IMR-90 (cell line): ENCODE data around the gene CCP110. TPM values are rescaled to one million over a fixed set of nuclear protein-coding genes. Genes with fewer than 3 reads are reported as not detected.

Experiments
- ATAC-seq: fragments of 200-7000 bp; cut with Tn5 transposase; 2 replicates; pipeline ENCODE4 v1.9.1; 2020; ENCODE audit warnings: low read depth, mild to moderate bottlenecking, moderate library complexity
- BruUV-seq: library from RNA; stranded (reverse); fragments of 400-500 nt; replicated peaks from 2 replicates; lab custom pipeline; 2021; lab: Mats Ljungman, UMichigan
- CTCF ChIA-PET: fragments of 300-600 bp; formaldehyde crosslinking; extraction: SDS; loops from one replicate; lab custom pipeline; 2021; ENCODE audit warnings: antibody characterized with exemption; lab: Yijun Ruan, JAX
- POLR2A ChIA-PET: fragments of 300-600 bp; sonication (Branson Sonifier 250); formaldehyde crosslinking; loops from one replicate; lab custom pipeline; 2022; ENCODE audit warnings: antibody characterized with exemption; ENCODE audit not compliant: unreplicated experiment; lab: Charles Lee
- DNase-seq: peaks from one replicate; pipeline ENCODE4 v3.0.0; 2013
- H2AFZ ChIP-seq: replicated peaks from 2 replicates; pipeline ENCODE3; 2013; ENCODE audit warnings: low read length, mild to moderate bottlenecking; ENCODE audit not compliant: poor library complexity
- H2AK5ac ChIP-seq: 2 replicates; pipeline ENCODE4 v1.6.1; 2013; ENCODE audit warnings: low read depth, low read length, inconsistent platforms
- H2AK9ac ChIP-seq: replicated peaks from 2 replicates; pipeline ENCODE3; 2013; ENCODE audit warnings: mild to moderate bottlenecking, low read depth, low read length, moderate library complexity; ENCODE audit not compliant: poor library complexity
- H2BK120ac ChIP-seq: 2 replicates; pipeline ENCODE4 v1.6.1; 2013; ENCODE audit warnings: low read depth, low read length, inconsistent platforms
- H2BK15ac ChIP-seq: 3 replicates; pipeline ENCODE4 v1.6.1; 2013; ENCODE audit warnings: low read depth, low read length, inconsistent platforms
- H2BK20ac ChIP-seq: 2 replicates; pipeline ENCODE4 v1.6.1; 2013; ENCODE audit warnings: low read depth, mild to moderate bottlenecking, inconsistent platforms, low read length, moderate library complexity
- H2BK5ac ChIP-seq: 2 replicates; pipeline ENCODE4 v1.6.1; 2013; ENCODE audit warnings: mild to moderate bottlenecking, low read depth, low read length, inconsistent platforms; ENCODE audit not compliant: poor library complexity, severe bottlenecking
- H3K14ac ChIP-seq: replicated peaks from 2 replicates; pipeline ENCODE4 v1.6.1; 2013; ENCODE audit warnings: low read depth, low read length, inconsistent platforms
- H3K18ac ChIP-seq: 2 replicates; pipeline ENCODE4 v1.6.1; 2013; ENCODE audit warnings: low read depth, low read length, control low read depth
- H3K23ac ChIP-seq: 2 replicates; pipeline ENCODE4 v1.6.1; 2013; ENCODE audit warnings: low read depth, low read length, inconsistent platforms
- H3K27ac ChIP-seq: 2 replicates; pipeline ENCODE4 v1.5.1; 2013; ENCODE audit warnings: mild to moderate bottlenecking, control low read depth, low read length; ENCODE audit not compliant: insufficient read depth
- H3K27me3 ChIP-seq: 2 replicates; pipeline ENCODE4 v1.6.1; 2013; ENCODE audit warnings: low read length; ENCODE audit not compliant: control insufficient read depth, insufficient read depth
- H3K36me3 ChIP-seq: 2 replicates; pipeline ENCODE4 v1.6.1; 2013; ENCODE audit warnings: low read length, mixed read lengths; ENCODE audit not compliant: control insufficient read depth, insufficient read depth
- H3K4ac ChIP-seq: 2 replicates; pipeline ENCODE4 v1.6.1; 2013; ENCODE audit warnings: low read depth, low read length, inconsistent platforms
- H3K4me1 ChIP-seq: 2 replicates; pipeline ENCODE4 v1.6.1; 2013; ENCODE audit warnings: low read length, mixed read lengths; ENCODE audit not compliant: control insufficient read depth, insufficient read depth
- H3K4me2 ChIP-seq: 2 replicates; pipeline ENCODE4 v1.6.1; 2013; ENCODE audit warnings: low read depth, mild to moderate bottlenecking, control low read depth, low read length, moderate library complexity
- H3K4me3 ChIP-seq: 2 replicates; pipeline ENCODE4 v1.5.1; 2013; ENCODE audit warnings: low read depth, mild to moderate bottlenecking, control low read depth, low read length, moderate library complexity; ENCODE audit not compliant: insufficient read depth
- H3K56ac ChIP-seq: 2 replicates; pipeline ENCODE4 v1.6.1; 2013; ENCODE audit warnings: low read length, inconsistent platforms; ENCODE audit not compliant: insufficient read depth; ENCODE audit errors: extremely low read depth
- H3K79me1 ChIP-seq, 2 experiments: 2 replicates each; pipeline ENCODE4 v1.6.1; 2013; ENCODE audit warnings: low read length in 2 of 2, inconsistent platforms in 1 of 2, low read depth in 1 of 2
- H3K9ac ChIP-seq: 2 replicates; pipeline ENCODE4 v1.6.1; 2013; ENCODE audit warnings: low read depth, low read length, control low read depth
- H3K9me1 ChIP-seq: 2 replicates; pipeline ENCODE4 v1.6.1; 2013; ENCODE audit warnings: low read length, inconsistent platforms; ENCODE audit not compliant: insufficient read depth
- H3K9me3 ChIP-seq: 2 replicates; pipeline ENCODE4 v1.6.1; 2013; ENCODE audit warnings: low read length; ENCODE audit not compliant: control insufficient read depth, insufficient read depth
- H4K20me1 ChIP-seq: 2 replicates; pipeline ENCODE4 v1.6.1; 2013; ENCODE audit warnings: low read length, inconsistent platforms; ENCODE audit not compliant: insufficient read depth
- H4K5ac ChIP-seq: 2 replicates; pipeline ENCODE4 v1.6.1; 2013; ENCODE audit warnings: mild to moderate bottlenecking, low read depth, low read length, control low read depth
- H4K8ac ChIP-seq, 2 experiments: 2 replicates each; pipeline ENCODE4 v1.6.1; 2013; ENCODE audit warnings: low read depth in 2 of 2, low read length in 2 of 2, control low read depth in 1 of 2, inconsistent platforms in 1 of 2
- H4K91ac ChIP-seq: 2 replicates; pipeline ENCODE4 v1.6.1; 2013; ENCODE audit warnings: low read depth, low read length, inconsistent platforms; ENCODE audit not compliant: insufficient read depth
- BHLHE40 ChIP-seq: fragments of 150-350 bp; IDR thresholded peaks from 2 replicates; pipeline ENCODE4 v1.6.1; 2016; ENCODE audit warnings: mild to moderate bottlenecking, low read depth, low read length
- CHD1 ChIP-seq: IDR thresholded peaks from 2 replicates; pipeline ENCODE4 v1.6.1; 2012; ENCODE audit warnings: low read depth, low read length, improper control_type of control experiment
- FOS ChIP-seq: fragments of 150-350 bp; IDR thresholded peaks from 2 replicates; pipeline ENCODE4 v1.6.1; 2016; ENCODE audit warnings: low read depth, low read length
- MAFK ChIP-seq: IDR thresholded peaks from 2 replicates; pipeline ENCODE4 v1.6.1; 2012; ENCODE audit warnings: low read depth, low read length, improper control_type of control experiment
- MAZ ChIP-seq: IDR thresholded peaks from 2 replicates; pipeline ENCODE4 v1.6.1; 2012; ENCODE audit warnings: low read depth, mild to moderate bottlenecking, low read length, improper control_type of control experiment, moderate library complexity, borderline replicate concordance
- MXI1 ChIP-seq: IDR thresholded peaks from 2 replicates; pipeline ENCODE4 v1.6.1; 2012; ENCODE audit warnings: low read depth, mild to moderate bottlenecking, low read length, moderate library complexity, borderline replicate concordance
- POLR2A ChIP-seq: IDR thresholded peaks from 2 replicates; pipeline ENCODE4 v1.6.1; 2012; ENCODE audit warnings: mild to moderate bottlenecking, low read depth, low read length
- RAD21 ChIP-seq: IDR thresholded peaks from 2 replicates; pipeline ENCODE4 v1.6.1; 2012; ENCODE audit warnings: low read length, improper control_type of control experiment
- RCOR1 ChIP-seq: IDR thresholded peaks from 2 replicates; pipeline ENCODE4 v1.6.1; 2012; ENCODE audit warnings: mild to moderate bottlenecking, low read length, improper control_type of control experiment; ENCODE audit not compliant: insufficient replicate concordance
- SMC3 ChIP-seq: fragments of 150-350 bp; IDR thresholded peaks from 2 replicates; pipeline ENCODE4 v1.6.1; 2016; ENCODE audit warnings: low read depth, mild to moderate bottlenecking, antibody characterized with exemption, low read length, moderate library complexity
- WGBS, 2 experiments: methylation state at CpG; one replicate each; pipeline versions ENCODE4 v1.1.5 to v1.1.7; 2013; ENCODE audit warnings: missing lambda C conversion rate in 2 of 2; ENCODE audit not compliant: insufficient read length in 1 of 2; ENCODE audit errors: extremely low coverage in 2 of 2; 5-methylcytosine and 5-hydroxymethylcytosine counted together
- dilution Hi-C: fragments of 300-500 bp; cut with HindIII; formaldehyde crosslinking; loops from one replicate; pipeline ENCODE4 v1.14.3; 2018; ENCODE audit warnings: low sequenced_read_pairs; ENCODE audit not compliant: unreplicated experiment
- in situ Hi-C: fragments of 300-500 bp; cut with MboI; formaldehyde crosslinking; loops from 3 replicates; pipeline ENCODE4 v1.14.3; 2019; ENCODE audit warnings: low sequenced_read_pairs, inconsistent platforms, mixed read lengths
- intact Hi-C: fragments of 100-400 bp; cut with micrococcal nuclease; formaldehyde crosslinking; loops from 2 replicates; pipeline ENCODE4 v1.10.0; 2022
- polyA plus RNA-seq, 3 experiments: library from polyadenylated mRNA; depleted of rRNA; stranded (reverse); fragments of >200 nt; gene quantifications; 2 replicates each; pipeline ENCODE4 v1.2.3, GENCODE V29; 2012; ENCODE audit warnings: low replicate concordance in 1 of 3
- total RNA-seq: library from RNA; depleted of rRNA; stranded (reverse); fragments of >200 nt; gene quantifications from 2 replicates; pipeline ENCODE4 v1.2.3, GENCODE V29; 2012
- TF ChIP-seq, protein P1 (sequence below): fragments of 150-350 bp; IDR thresholded peaks from 2 replicates; pipeline ENCODE4 v1.6.1; 2017; ENCODE audit warnings: mild to moderate bottlenecking, antibody characterized with exemption, low read length, low read depth
- TF ChIP-seq, protein P2 (sequence below): fragments of 150-350 bp; IDR thresholded peaks from 2 replicates; pipeline ENCODE4 v1.6.1; 2016; ENCODE audit warnings: low read depth, mild to moderate bottlenecking, low read length, moderate library complexity, borderline replicate concordance
- TF ChIP-seq, protein P3 (sequence below): conservative IDR thresholded peaks from 2 replicates; pipeline ENCODE4 v1.5.1; 2012; ENCODE audit warnings: mild to moderate bottlenecking, low read depth, low read length, improper control_type of control experiment

CCP110 gene
- total and polyA plus RNA-seq, 2 of the 4 experiments (the other 2 are of a cell fraction) = 4.7 to 7.7 TPM

DNA sequence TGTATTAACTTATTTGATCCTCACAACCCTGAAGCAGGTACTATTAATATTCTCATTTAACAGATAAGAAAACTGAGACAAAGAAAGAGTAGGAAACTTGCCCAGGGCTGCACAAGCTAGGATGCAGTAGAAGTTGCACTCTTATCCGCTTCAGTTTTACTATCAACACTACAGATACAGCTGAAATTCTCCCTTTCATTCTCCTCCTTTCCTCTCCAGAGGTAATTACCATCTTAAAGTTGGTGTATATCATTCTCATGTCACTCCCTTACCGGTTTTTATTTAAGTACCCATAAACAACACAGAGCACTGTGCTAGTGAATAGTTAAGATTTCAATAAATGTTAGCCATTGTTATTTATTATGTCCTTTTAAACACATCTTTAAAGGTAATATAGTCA, 5.4 kb upstream of the CCP110 start:
- ChIA-PET CTCF (no interaction called here), POLR2A (no interaction called here)
- Histone ChIP-seq H3K27ac (no peak overlapping the region), H4K5ac (no peak overlapping the region), H3K4ac (no peak overlapping the region), H3K36me3 (no peaks in the 10 kb centered on the region), H2AK9ac (no peak overlapping the region), H3K9me3 (no peaks in the 10 kb centered on the region), H2AK5ac (no peak overlapping the region), H2BK15ac (no peak overlapping the region), H2AFZ (no peak overlapping the region), H3K27me3 (no peaks in the 10 kb centered on the region), H3K4me2 (no peak overlapping the region), H4K8ac (no peak overlapping the region), H4K20me1 (no peaks in the 10 kb centered on the region), H3K9ac (no peak overlapping the region), H4K91ac (no peak overlapping the region), H3K23ac (no peak overlapping the region), H3K56ac (no peak overlapping the region), H3K4me3 (no peak overlapping the region), H2BK120ac (no peak overlapping the region), H3K14ac (no peak overlapping the region), H3K9me1 (peaks cover 5% of the 10 kb centered on the region), H3K79me1 (peaks cover 14 to 49% of the 10 kb centered on the region in 2 experiments), H3K18ac (no peak overlapping the region), H2BK5ac (no peak overlapping the region), H2BK20ac (no peak overlapping the region), H3K4me1 (peaks cover 6% of the 10 kb centered on the region; the same call in 1 of the 2 replicates)
- dilution Hi-C loops (no loop called here), intact Hi-C loops (no loop called here), in situ Hi-C loops (no loop called here)
- no peak for TF ChIP-seq FOS
- no peak for TF ChIP-seq MXI1
- no peak for TF ChIP-seq RCOR1
- no peak for TF ChIP-seq CHD1
- no peak for TF ChIP-seq SMC3
- TF ChIP-seq MAZ = no peak
- TF ChIP-seq RAD21 = no peak
- TF ChIP-seq, protein P1, sequence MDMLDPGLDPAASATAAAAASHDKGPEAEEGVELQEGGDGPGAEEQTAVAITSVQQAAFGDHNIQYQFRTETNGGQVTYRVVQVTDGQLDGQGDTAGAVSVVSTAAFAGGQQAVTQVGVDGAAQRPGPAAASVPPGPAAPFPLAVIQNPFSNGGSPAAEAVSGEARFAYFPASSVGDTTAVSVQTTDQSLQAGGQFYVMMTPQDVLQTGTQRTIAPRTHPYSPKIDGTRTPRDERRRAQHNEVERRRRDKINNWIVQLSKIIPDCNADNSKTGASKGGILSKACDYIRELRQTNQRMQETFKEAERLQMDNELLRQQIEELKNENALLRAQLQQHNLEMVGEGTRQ = no peak
- TF ChIP-seq MAFK = no peak
- no peak for TF ChIP-seq POLR2A
- TF ChIP-seq, protein P2, sequence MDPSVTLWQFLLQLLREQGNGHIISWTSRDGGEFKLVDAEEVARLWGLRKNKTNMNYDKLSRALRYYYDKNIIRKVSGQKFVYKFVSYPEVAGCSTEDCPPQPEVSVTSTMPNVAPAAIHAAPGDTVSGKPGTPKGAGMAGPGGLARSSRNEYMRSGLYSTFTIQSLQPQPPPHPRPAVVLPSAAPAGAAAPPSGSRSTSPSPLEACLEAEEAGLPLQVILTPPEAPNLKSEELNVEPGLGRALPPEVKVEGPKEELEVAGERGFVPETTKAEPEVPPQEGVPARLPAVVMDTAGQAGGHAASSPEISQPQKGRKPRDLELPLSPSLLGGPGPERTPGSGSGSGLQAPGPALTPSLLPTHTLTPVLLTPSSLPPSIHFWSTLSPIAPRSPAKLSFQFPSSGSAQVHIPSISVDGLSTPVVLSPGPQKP = no peak
- no peak for TF ChIP-seq BHLHE40
- TF ChIP-seq, protein P3, sequence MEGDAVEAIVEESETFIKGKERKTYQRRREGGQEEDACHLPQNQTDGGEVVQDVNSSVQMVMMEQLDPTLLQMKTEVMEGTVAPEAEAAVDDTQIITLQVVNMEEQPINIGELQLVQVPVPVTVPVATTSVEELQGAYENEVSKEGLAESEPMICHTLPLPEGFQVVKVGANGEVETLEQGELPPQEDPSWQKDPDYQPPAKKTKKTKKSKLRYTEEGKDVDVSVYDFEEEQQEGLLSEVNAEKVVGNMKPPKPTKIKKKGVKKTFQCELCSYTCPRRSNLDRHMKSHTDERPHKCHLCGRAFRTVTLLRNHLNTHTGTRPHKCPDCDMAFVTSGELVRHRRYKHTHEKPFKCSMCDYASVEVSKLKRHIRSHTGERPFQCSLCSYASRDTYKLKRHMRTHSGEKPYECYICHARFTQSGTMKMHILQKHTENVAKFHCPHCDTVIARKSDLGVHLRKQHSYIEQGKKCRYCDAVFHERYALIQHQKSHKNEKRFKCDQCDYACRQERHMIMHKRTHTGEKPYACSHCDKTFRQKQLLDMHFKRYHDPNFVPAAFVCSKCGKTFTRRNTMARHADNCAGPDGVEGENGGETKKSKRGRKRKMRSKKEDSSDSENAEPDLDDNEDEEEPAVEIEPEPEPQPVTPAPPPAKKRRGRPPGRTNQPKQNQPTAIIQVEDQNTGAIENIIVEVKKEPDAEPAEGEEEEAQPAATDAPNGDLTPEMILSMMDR = no peak
- WGBS, 2 experiments = no CpG with 5 or more reads among the region's 2 CpGs
- DNase-seq (no peak), ATAC-seq (no peak)
- no TSS peak for BruUV-seq
